Loucy (cell line): ENCODE data around the gene TMEM41A.

ENCODE experiments used
- H2AFZ ChIP-seq: fragments of 200-600 bp; sonication (generic); 2 replicates; pipeline ENCODE4 v1.6.0; 2016; ENCODE audit warnings: antibody characterized with exemption, mild to moderate bottlenecking, low read length, moderate library complexity
- H3F3A ChIP-seq: fragments of 200-600 bp; 2 replicates; pipeline ENCODE4 v1.6.0; 2016; ENCODE audit warnings: antibody characterized with exemption, low read depth, mild to moderate bottlenecking
- H3K27me3 ChIP-seq: fragments of 200-600 bp; sonication (generic); 2 replicates; pipeline ENCODE4 v1.6.1; 2014; ENCODE audit warnings: low read length, mild to moderate bottlenecking; ENCODE audit not compliant: insufficient read depth, poor library complexity, severe bottlenecking
- H3K36me3 ChIP-seq: fragments of 200-600 bp; sonication (generic); 2 replicates; pipeline ENCODE4 v1.6.1; 2016; ENCODE audit warnings: low read length; ENCODE audit not compliant: insufficient read depth
- H3K4me1 ChIP-seq: fragments of 200-600 bp; sonication (generic); 2 replicates; pipeline ENCODE4 v1.5.1; 2014; ENCODE audit warnings: low read length, mild to moderate bottlenecking; ENCODE audit not compliant: insufficient read depth, poor library complexity, severe bottlenecking
- H3K4me2 ChIP-seq: fragments of 200-600 bp; sonication (generic); 2 replicates; pipeline ENCODE4 v1.6.0; 2014; ENCODE audit warnings: antibody characterized with exemption, low read length, low read depth, mild to moderate bottlenecking; ENCODE audit not compliant: poor library complexity, severe bottlenecking
- H3K4me3 ChIP-seq: fragments of 200-600 bp; sonication (generic); 2 replicates; pipeline ENCODE4 v1.5.1; 2014; ENCODE audit warnings: low read length, mild to moderate bottlenecking, mixed read lengths; ENCODE audit not compliant: poor library complexity, severe bottlenecking
- H3K79me2 ChIP-seq: fragments of 200-600 bp; sonication (generic); 2 replicates; pipeline ENCODE4 v1.6.1; 2014; ENCODE audit warnings: low read length; ENCODE audit not compliant: insufficient read depth
- H3K9ac ChIP-seq: fragments of 200-600 bp; sonication (generic); 2 replicates; pipeline ENCODE4 v1.6.0; 2014; ENCODE audit warnings: mild to moderate bottlenecking, low read depth, low read length, moderate library complexity; ENCODE audit not compliant: poor library complexity, severe bottlenecking
- H3K9me2 ChIP-seq: fragments of 200-600 bp; sonication (generic); replicated peaks from 2 replicates; pipeline ENCODE4 v1.6.1; 2016; ENCODE audit warnings: low read depth, low read length, mixed read lengths
- H3K9me3 ChIP-seq: fragments of 200-600 bp; sonication (generic); 2 replicates; pipeline ENCODE4 v1.6.1; 2014; ENCODE audit warnings: mild to moderate bottlenecking, antibody characterized with exemption, low read length, low read depth; ENCODE audit not compliant: insufficient read depth
- H4K20me1 ChIP-seq: fragments of 200-600 bp; sonication (generic); 2 replicates; pipeline ENCODE4 v1.6.0; 2014; ENCODE audit warnings: antibody characterized with exemption, low read length, mild to moderate bottlenecking; ENCODE audit not compliant: insufficient read depth, poor library complexity, severe bottlenecking
- EZH2phosphoT487 ChIP-seq: fragments of 200-600 bp; IDR thresholded peaks from 2 replicates; pipeline ENCODE4 v1.6.1; 2018; ENCODE audit warnings: antibody characterized with exemption, mild to moderate bottlenecking, moderate library complexity, borderline replicate concordance
- TF ChIP-seq, protein P1 (sequence below): fragments of 200-600 bp; sonication (generic); conservative IDR thresholded peaks from 2 replicates; pipeline ENCODE4 v1.5.1; 2014; ENCODE audit warnings: mild to moderate bottlenecking, antibody characterized with exemption, low read length

Gene TMEM41A

DNA sequence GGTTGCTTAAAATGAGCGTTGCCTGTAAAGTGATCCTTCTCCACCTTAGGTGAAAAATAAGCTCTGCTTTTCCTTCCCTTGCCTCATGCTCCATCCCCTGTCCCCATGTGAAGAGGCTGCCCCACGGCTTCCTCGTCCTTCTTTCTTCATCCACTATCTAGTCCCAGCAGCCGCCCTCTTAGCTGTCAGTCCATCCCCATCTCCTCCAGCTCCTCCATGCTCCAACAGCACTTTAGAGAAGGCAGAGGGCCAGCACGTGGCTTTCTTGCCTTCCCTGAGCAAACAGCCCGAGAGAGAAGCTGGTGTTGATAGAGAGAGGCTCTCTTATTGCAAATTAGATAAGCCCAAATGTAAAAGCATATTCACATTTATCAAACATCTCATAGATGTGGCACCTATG is 9.0 kb upstream of the TMEM41A start:
- no peak overlapping the region for H3K9ac ChIP-seq
- 0 out of 2 replicates have a peak, but pooled peaks cover 5% of the 10 kb centered on the region for H3K9me2 ChIP-seq
- H3F3A ChIP-seq: no peaks in the 10 kb centered on the region
- no peaks in the 10 kb centered on the region for H3K9me3 ChIP-seq
- H3K4me2 ChIP-seq: no peak overlapping the region
- no peaks in the 10 kb centered on the region for H3K79me2 ChIP-seq
- H3K4me1 ChIP-seq: no peaks in the 10 kb centered on the region
- H3K27me3 ChIP-seq: no peaks in the 10 kb centered on the region
- H2AFZ ChIP-seq: no peak overlapping the region
- no peak overlapping the region for H3K4me3 ChIP-seq
- no peaks in the 10 kb centered on the region for H4K20me1 ChIP-seq
- H3K36me3 ChIP-seq: no peaks in the 10 kb centered on the region
- TF ChIP-seq EZH2phosphoT487: no peak
- TF ChIP-seq, protein P1, sequence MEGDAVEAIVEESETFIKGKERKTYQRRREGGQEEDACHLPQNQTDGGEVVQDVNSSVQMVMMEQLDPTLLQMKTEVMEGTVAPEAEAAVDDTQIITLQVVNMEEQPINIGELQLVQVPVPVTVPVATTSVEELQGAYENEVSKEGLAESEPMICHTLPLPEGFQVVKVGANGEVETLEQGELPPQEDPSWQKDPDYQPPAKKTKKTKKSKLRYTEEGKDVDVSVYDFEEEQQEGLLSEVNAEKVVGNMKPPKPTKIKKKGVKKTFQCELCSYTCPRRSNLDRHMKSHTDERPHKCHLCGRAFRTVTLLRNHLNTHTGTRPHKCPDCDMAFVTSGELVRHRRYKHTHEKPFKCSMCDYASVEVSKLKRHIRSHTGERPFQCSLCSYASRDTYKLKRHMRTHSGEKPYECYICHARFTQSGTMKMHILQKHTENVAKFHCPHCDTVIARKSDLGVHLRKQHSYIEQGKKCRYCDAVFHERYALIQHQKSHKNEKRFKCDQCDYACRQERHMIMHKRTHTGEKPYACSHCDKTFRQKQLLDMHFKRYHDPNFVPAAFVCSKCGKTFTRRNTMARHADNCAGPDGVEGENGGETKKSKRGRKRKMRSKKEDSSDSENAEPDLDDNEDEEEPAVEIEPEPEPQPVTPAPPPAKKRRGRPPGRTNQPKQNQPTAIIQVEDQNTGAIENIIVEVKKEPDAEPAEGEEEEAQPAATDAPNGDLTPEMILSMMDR: no peak

DNA sequence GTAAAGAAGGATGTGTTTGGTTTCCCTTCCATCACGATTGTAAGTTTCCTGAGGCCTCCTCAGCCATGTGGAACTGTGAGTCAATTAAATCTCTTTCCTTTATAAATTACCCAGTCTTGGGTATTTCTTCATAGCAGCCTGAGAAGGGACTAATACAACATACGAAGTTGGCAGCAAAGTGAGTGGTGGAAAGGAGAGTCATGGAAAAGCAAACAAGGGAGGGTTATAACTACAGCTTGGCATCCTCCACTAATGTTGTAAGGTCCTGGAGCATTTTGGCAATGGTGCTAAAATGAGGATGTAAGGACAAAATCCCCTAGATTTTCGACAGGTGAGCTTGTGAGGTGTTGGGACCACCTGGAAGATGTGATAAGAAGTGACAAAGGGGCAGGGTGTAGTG is 5.8 kb upstream of the TMEM41A start:
- no peaks in the 10 kb centered on the region for H3K27me3 ChIP-seq
- TF ChIP-seq, protein P1: no peak
- no peak for TF ChIP-seq EZH2phosphoT487
- H3K36me3 ChIP-seq: no peaks in the 10 kb centered on the region
- no peaks in the 10 kb centered on the region for H3K79me2 ChIP-seq
- H2AFZ ChIP-seq: no peak overlapping the region
- no peaks in the 10 kb centered on the region for H3K9me3 ChIP-seq
- no peak overlapping the region for H3K4me3 ChIP-seq
- 0 out of 2 replicates have a peak, but pooled peaks cover 5% of the 10 kb centered on the region for H3K9me2 ChIP-seq
- no peaks in the 10 kb centered on the region for H3K4me1 ChIP-seq
- no peaks in the 10 kb centered on the region for H4K20me1 ChIP-seq
- H3F3A ChIP-seq: no peaks in the 10 kb centered on the region
- no peak overlapping the region for H3K4me2 ChIP-seq
- H3K9ac ChIP-seq: no peak overlapping the region

DNA sequence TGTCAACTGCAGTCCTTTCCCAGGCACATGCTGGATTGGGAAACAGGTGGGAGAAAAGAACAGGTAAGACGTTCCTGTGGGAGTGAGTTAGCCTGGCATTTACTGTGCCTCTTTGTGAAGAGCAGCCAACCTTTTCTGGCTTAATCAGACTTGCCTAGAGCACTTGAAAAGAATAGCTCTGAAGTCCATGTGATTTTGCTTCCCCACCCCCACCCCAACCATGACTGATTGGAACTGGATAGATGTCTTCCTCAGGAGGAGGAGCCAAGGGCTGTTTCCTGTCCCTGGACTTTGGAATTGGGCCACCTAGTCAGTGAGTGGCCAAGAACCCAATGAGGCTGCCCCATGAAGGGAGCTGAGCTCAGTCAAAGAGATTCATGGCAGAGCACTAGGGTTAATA is 4.7 kb upstream of the TMEM41A start:
- Histone ChIP-seq H3K9me2 (0 out of 2 replicates have a peak, but pooled peaks cover 5% of the 10 kb centered on the region), H3K27me3 (no peaks in the 10 kb centered on the region), H3K9ac (no peak overlapping the region)

More for the DNA sequence above, 4.7 kb upstream of the TMEM41A start:
- H3K79me2 ChIP-seq: no peaks in the 10 kb centered on the region
- no peaks in the 10 kb centered on the region for H3K9me3 ChIP-seq
- TF ChIP-seq, protein P1: no peak
- no peak for TF ChIP-seq EZH2phosphoT487
- no peaks in the 10 kb centered on the region for H3K36me3 ChIP-seq
- no peak overlapping the region for H2AFZ ChIP-seq
- H3F3A ChIP-seq: no peaks in the 10 kb centered on the region
- H4K20me1 ChIP-seq: no peaks in the 10 kb centered on the region
- no peaks in the 10 kb centered on the region for H3K4me1 ChIP-seq
- no peak overlapping the region for H3K4me2 ChIP-seq
- no peak overlapping the region for H3K4me3 ChIP-seq
